GM18508 (cell line): ENCODE measurements around the gene PRR23E.

Experiments
- ATAC-seq: cut with Tn5 transposase; IDR thresholded peaks from one replicate; pipeline ENCODE4 v1.9.1; 2021; ENCODE audit warnings: moderate number of reproducible peaks; ENCODE audit not compliant: insufficient read depth, unreplicated experiment

PRR23E gene, protein sequence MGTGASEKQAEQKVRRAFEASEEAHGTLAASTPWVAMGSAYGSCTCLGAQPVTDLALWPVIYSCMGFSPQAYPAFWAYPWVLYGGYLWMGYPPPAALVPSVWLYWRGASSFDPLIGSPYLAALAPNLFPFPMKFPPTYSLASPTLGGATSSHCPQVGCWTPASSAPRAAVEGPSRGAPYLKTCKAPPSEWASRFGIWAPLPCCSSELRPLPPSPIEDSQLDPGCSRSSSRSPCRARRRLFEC

DNA sequence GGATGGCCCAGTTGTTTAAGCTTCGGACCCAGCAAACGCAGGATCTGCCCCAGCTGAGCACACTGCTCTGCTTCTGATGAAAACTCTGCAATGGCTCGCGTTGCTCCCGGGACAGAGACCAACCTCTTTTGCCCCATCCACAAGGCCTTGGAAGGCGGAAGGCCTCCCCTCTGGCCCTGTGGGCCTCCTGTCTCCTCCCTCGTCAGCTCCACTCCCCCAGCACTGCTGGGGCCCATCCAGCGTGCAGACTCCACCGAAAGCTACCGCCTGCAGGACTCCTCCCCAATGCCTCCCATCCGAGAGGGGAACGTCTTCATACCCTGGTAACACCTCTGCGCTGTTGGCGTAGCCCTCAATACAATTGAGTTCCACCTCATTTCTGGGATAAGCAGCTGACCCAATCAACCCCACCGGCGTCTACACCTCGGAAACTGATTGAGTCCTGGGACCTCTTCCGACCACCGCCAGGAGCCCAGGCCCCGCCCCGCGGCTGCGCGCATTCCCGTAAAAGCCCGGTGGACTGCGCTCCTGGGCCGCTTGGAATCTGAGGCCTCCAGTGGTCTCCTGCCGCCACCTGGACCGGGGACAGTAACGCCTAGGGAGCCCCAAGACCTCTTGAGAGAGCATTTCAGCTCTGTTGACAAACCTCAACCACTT lies at the start of gene PRR23E:
Gene PRR23E (plus strand): TSS at position 556 of the 657 bp plus-strand sequence. CDS start 3,555 bp downstream, outside the sequence.
- no peak for ATAC-seq

DNA sequence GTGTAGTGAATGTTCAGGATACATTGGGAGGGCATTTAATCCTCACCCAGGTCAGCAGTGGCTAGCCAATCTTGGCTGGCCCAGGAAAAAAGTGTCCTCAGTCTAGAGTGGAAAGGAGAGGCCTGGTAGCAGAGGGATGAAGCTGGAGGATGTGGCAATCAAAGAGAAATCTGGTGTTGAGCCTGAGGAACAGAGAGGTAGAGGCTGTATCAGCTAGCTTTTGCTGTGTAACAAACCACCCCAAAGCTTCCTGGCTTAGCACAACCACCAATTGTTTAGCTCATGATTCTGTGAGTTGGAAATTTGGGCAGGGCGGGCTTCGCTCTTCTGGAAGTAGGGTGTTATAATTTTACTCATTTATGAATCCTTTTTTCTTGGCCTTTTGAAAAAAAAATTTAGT lies 49.8 kb upstream of the PRR23E start:
- ATAC-seq = no peak

DNA sequence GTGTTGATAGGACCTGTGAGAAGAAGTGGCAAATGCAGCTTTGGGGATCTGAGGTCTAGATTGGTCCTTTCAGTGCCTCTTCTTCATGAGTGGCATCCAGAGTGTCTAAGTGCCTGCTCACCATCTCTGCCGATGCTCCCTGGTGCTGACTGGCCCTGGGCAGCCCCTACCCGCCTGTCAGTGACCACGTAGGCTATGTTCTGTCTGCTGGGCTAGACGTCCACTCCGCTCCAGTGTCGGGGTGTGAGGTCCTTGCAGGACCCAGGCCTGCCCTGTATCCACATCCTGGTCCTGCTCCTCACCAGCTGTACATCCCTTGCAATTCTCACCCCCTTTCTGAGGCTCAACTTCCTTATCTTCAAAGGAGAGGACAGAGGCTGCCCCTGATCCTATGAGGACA lies 48.3 kb upstream of the PRR23E start:
- no peak for ATAC-seq

DNA sequence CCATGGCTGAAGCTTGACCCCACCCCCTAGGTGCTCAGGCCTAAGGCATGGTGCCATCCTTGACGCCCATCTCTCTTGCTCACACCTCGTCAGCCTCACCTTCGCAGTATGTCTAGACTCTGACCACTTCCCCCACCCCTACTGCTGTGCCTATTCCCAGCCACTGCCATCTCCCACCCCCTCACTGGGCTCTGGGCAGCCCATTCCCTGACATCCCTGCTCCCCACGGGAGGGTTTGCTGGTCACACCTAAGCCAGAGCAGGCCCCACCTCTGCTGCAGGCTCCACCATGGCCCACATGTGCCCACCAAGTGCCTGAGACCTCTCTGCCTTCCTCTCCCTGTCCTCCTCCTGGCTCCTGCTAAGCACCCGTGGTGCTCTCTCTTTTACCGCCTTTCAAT lies 47.7 kb upstream of the PRR23E start:
- ATAC-seq = no peak

DNA sequence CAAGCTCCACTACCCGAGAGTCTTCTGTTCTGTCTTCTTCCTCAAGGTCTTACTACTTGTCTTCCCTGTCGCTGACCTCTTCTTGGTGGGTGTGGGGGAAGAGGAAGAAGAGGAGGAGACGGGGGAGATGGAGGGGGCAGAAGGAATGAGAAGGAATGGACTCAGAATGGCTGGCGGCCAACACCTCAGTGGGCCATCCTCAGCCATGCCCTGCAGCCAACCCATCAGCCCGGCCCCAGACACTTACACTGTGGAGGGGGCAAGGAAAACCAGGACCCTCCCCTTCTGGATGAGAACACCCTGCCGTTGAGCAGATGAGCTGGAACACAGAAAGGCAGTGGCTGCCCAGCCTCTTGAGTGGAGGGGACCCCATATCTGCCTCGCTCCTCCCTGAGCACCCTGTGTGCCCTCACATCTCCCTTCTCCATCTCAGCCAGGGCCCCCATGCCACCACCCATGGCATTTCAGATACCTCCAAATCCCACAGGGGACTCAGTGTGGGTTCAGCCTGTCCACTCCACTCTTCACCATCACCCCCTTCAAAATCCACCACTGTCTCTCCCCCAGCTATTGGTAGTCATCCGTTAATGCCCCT lies 45.5 kb upstream of the PRR23E start:
- ATAC-seq = no peak

DNA sequence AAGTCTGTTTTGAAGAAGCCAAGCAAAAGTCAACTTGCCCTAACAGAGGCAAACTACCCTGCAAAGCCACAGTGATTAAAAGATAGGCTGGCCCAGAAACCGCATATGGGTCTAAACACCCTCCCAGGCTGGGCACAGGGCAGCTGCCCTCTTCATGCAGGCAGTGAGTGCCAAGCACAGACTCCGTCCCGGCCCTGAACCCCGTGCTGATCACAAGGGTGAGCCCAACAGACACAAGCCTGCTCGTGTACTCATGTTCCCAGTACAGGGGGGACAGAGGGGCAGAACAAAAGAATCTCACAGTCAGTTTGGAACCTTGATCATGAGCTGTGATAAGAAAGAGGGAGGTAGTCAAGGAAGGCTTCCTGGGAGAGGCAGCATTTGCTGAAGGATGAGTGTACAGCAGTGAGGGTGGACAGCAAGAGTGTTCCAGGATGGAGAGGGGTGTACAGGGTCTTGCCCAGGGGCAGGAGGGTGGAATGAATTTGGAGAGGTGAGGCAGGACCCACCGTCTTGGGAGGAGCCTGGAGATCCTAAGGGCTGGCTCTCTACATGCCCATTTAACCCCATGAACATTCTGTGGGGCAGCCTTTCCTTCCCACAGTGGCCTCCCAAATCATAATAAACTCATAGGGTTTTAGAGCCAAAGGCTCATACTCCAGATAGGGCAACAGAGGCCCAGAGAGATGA lies 43.2 kb upstream of the PRR23E start:
- no peak for ATAC-seq

DNA sequence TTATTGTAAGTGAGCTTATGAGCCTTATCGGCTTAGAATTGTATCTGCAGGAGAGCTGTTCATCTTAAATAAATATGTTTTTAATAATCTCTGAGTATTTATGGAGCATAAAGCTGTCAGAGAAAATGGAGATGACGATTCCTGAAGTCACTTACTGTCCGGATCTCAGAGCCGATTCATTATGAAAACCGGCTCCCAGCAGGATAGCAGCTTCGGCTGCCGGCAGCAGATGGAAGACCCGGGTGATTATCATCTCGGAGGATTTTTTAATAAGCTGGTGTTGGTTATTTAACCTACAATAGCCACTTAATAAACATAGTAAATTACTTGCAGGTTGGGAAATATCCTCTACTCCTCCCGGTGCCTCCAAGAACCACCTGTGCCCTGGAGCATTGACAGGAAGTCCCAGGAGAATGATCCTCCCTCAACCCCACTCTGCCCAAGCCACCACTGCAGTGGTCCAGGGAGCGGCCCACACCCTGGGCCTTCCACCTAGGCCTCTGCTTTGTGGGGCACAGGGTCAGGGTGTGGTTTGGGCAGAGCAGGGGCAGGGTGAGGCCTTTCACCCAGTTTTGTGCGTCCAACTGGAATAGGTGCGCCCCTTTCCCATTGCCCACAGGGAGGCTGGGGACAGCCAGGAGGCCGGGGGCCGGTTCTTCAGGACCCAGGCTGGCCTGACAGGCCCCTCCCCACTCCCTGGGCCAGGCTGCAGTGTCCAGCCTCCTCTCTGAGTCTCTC lies 42.2 kb upstream of the PRR23E start:
- ATAC-seq = no peak

DNA sequence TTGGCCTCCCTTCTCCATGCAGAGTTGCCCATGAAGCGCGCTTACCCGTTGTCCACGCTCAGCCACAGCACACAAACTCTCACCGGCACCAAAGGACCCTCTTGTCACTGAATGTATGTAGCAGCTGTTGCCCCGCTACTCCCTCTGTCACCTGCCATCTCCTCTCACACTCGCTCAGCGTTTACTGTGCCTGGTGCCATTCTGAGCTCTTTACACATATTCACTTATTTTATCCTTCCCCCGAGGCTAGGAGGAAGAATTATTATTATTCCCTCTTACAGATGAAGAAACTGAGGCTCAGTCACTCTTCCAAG lies 41.7 kb upstream of the PRR23E start:
- ATAC-seq = no peak

DNA sequence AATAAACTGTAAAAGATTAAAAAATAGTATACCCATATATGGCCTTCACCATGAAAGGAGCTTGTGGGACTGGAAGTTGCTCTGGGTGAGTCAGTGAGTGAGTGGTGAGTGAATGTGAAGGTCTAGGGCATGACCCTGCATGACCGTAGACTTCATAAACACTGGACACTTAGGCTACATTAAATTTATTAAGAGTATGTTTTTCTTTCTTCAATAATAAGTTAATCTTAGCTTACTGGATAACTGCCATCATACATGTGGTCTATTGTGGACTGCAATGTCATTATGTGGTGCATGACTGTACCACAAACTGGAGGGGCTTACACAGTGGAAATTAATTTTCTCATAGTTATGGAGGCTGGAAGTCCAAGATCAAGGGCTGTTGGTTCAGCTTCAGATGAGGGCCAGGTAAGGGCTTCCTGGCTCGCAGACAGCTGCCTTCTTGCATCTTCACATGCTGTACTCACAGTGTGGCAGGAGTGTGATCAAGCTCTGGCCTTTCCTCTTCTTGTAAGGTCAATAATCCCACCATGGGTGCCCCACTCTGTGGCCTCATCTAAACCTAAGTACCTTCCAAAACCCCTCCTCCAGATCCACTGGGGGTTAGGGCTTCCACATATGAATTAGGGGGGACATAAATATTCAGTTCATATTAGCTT lies 40.8 kb upstream of the PRR23E start:
- ATAC-seq = no peak

DNA sequence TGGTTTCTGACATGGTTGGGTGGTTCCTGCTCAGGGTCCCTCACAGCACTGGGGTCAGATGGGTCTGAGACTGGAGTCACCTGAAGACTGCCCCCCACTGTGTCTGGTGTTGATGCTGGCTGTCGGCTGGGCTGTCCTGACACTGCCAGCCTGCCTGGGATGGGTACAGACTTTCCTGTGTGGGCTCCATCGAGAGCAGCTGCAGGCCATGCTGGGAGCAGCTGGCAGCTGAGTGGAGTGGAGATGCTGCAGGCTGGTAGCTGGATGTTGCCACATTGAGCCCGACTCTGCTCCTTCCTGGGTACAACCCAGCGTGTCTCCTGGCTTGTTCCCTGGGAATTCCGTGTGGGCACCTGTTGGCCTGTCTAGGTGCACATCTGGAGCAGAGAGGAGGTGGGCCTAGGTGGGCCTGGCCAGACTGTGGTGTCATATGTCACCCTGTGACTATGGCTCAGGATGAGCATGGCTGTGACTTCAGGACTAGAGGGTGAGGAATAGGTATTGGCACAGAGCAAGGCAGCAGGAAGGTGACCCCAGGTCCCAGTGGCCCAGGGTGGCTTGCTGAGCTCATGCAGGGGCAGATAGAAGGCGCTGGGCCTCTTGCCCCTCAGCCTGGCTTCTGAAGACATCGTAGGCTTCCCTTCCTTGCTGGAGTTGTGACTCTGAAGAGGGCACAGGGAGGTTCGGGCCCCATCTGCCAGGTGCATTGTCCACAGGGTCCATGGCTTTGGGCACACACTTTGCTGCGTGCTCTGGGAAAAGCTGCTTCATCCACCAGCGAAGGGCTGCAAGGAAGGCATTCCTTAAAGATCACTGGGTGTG lies 40.0 kb upstream of the PRR23E start:
- ATAC-seq = no peak

DNA sequence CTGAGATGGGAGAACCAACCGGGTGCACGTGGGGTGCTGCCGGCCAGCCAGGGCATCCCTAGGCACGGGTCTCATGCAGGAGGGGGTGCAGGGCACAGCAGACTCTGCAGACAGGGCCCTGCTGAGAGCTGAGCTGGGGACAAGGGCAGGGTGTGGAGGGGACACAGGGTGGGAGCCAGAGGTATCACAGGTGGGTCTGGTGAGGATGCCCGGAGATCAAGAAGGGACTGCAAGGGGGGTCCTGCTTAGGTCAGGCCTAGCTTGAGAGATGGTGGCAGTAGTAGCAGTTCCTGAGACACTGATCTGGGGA lies 39.5 kb upstream of the PRR23E start:
- ATAC-seq = no peak

DNA sequence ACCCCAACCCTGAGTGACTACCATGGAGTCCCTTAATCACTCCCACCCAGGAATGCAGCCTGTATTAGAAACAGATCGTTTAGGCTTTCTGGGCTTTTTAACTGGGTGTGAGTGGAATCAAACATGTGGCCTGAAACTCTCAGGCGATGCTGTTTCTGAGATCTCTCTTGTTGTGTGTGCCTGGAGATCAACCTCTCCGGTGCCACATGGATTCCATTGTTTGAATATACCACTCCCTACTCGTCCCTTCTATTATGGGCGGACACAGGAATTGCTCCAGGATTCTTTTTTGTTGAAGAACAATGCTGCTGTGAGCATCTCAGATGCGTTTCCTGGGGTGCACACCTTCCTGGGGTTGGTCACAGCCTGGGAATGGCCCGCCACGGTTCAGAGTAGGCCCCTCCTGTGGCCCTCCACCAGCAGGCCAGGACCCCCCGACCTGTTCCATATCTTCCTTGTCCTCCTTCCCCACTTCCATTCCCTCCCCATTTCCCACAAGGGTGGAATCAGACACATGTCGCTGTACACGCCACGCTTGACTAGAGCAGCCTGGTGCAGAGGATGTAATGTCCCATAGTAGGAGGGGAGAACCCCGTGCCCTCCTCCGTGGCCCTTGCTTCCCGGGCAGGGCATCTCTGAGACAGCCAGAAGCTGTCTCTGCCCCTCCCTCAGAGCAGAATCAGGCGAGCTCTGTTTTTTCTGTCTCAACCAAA lies 36.4 kb upstream of the PRR23E start:
- ATAC-seq = no peak

DNA sequence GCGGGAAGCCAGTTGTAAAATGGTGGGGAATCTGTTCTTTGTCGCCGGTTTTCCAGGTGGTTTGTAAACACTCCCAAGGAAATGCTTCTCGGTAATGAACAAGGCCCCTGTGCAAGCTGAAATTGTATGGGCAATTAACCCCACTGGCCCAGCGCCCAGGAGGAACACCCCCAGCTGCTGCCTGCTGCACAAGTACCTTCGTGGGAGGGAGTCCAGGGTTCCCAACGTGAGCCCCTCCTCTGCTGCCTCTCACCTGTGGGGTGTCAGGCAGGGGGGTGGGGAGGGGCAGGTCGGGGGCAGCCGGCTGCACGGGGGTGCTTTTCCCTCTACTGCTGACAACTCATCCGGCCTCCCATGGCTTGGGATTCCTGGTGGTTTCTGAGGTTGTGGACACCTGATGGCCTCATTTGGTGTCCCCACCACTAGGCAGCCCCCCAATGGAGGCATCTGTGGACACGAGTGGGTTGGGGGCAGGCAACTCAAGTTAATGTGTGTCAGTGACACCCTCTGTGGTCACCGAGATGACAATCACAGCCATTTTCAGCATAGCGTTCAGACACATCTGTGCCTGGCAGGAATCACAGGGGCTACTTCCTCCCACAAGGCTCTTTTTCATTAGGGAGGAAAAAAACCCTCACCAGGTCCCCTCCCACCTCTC lies 35.6 kb upstream of the PRR23E start:
- no peak for ATAC-seq

DNA sequence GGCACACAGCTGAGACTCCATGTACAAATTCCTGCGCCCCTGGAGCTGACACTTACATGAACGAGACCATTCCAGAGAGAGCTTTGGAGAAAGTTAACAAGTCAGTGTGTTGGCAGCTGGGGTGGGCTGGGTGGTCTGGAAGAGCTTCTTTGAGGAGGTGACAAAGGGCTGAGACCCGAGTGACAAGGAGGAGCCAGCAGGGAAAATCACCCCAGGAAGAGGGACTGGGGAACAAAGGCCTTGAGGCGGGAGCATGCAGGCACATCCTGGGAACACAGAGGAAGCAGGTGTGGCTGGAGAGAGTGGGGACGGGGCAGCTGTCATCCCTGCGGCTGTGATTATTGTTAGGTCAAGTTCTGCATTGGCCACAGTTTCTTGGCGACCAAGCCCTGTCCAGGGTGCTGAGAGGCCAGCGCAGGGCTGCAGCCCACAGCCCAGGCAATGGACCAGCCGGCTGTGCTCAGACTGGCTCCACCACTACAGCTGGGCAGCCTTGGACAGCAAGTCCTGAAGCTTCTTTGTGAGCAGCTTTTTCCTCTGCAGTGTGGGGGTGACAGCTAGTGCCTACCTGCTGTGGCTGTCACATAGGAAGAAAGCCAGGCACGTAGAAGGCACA lies 34.2 kb upstream of the PRR23E start:
- no peak for ATAC-seq

DNA sequence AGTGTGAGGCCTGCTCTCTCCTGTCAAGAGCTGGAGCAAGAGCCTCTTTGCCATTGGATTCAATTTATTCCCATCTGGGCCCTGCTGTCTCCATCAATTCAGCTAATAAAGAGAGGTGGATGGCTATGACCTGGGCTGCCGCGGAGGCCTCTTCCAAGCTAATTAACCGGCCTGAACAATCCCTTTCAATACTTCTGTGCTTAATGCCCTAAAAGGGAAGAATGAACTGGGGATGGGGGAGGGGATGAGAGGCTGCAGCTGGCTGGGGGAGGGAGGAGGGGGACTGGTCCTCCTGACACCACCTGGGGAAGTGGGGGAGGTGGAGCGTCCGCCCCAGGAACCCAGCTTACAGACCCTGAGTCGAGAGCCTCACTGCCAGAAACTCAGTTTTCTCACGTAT lies 33.4 kb upstream of the PRR23E start:
- ATAC-seq = no peak

DNA sequence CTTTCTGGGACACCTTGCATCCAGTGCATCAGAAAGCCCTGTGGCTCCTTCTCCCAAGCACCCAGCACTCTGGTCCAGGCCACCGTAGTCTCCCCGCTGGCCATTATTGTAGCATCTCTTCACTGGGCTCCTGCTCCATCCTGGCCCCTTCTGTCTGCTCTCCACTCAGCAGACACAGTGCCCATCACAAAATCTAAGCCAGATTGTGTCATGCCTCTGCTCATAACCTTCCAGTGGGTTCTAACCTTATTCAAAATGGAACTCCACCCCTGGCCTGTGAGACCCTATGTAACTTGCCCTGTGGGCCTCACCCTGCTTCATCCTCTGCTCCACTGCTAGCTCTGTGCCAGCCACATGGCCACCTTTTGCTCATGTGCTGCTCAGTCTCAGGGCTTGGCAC lies 31.7 kb upstream of the PRR23E start:
- no peak for ATAC-seq

DNA sequence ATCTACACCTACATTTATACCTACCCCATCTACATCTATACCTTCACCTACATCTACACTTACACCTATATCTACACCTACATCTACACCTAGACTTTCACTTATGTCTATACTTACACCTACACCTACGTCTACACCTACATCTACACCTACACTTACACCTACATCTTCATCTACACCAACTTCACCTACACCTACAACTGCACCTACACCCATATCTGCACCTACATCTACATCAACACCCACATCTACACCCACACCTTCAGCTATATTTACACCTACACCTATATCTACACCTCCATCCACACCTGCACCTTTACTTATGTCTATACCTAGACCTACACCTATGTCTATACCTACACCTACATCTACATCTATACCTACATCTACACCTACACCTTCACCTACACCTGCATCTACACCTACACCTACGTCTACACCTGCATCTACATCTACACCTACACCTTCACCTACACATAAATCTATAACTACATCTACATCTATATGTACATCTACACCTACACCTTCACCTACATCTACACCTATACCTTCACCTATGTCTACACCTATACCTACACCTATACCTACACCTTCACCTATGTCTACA lies 30.9 kb upstream of the PRR23E start:
- ATAC-seq = no peak
